GM12891 (cell line): ENCODE results near the gene MRPL27.

Experiments used
- POLR2A ChIP-seq: IDR thresholded peaks from 2 replicates; pipeline ENCODE4 v1.6.1; 2011; ENCODE audit warnings: low read depth, low read length, control low read depth
- TAF1 ChIP-seq: IDR thresholded peaks from 2 replicates; pipeline ENCODE4 v1.6.1; 2011; ENCODE audit warnings: low read depth, low read length, control low read depth

GRCh38 chr17:50350733-50351132 is 22.3 kb downstream of the MRPL27 start:
- TF ChIP-seq TAF1 (no peak), POLR2A (no peak; the same call in 1 of the 2 replicates)
